Mesendoderm (in vitro differentiated cells): Measurements from ENCODE around the gene SMG5.

Source experiments
- DNase-seq: peaks from one replicate; pipeline ENCODE4 v3.0.0; 2013
- H2AK5ac ChIP-seq: 2 replicates; pipeline ENCODE4 v1.6.1; 2013; ENCODE audit warnings: low read length, inconsistent platforms
- H2BK120ac ChIP-seq: 2 replicates; pipeline ENCODE4 v1.6.1; 2013; ENCODE audit warnings: low read depth, mild to moderate bottlenecking, low read length, moderate library complexity, mixed read lengths
- H2BK15ac ChIP-seq: replicated peaks from 2 replicates; pipeline ENCODE4 v1.6.1; 2013; ENCODE audit warnings: low read depth, mild to moderate bottlenecking, moderate library complexity
- H2BK5ac ChIP-seq: 2 replicates; pipeline ENCODE4 v1.6.1; 2013; ENCODE audit warnings: low read length, inconsistent platforms
- H3K18ac ChIP-seq: 2 replicates; pipeline ENCODE4 v1.6.1; 2013; ENCODE audit warnings: mild to moderate bottlenecking, low read length, mixed read lengths
- H3K23ac ChIP-seq: one replicate; pipeline ENCODE4 v1.6.1; 2013; ENCODE audit warnings: low read length
- H3K27ac ChIP-seq: 2 replicates; pipeline ENCODE4 v1.5.1; 2013; ENCODE audit warnings: low read depth, mild to moderate bottlenecking, inconsistent platforms, low read length, moderate library complexity
- H3K27me3 ChIP-seq: 2 replicates; pipeline ENCODE4 v1.6.1; 2013; ENCODE audit warnings: low read length, control low read depth, mild to moderate bottlenecking, inconsistent platforms; ENCODE audit not compliant: insufficient read depth, poor library complexity
- H3K36me3 ChIP-seq: 2 replicates; pipeline ENCODE4 v1.6.1; 2013; ENCODE audit warnings: low read length, inconsistent platforms; ENCODE audit not compliant: control insufficient read depth, insufficient read depth
- H3K4ac ChIP-seq: one replicate; pipeline ENCODE4 v1.6.1; 2013; ENCODE audit warnings: low read depth, mild to moderate bottlenecking, low read length, moderate library complexity
- H3K4me1 ChIP-seq: 2 replicates; pipeline ENCODE4 v1.6.1; 2013; ENCODE audit warnings: low read depth, low read length, inconsistent platforms; ENCODE audit not compliant: control insufficient read depth
- H3K4me2 ChIP-seq: 2 replicates; pipeline ENCODE4 v1.6.1; 2013; ENCODE audit warnings: low read length
- H3K4me3 ChIP-seq: 2 replicates; pipeline ENCODE4 v1.5.1; 2013; ENCODE audit warnings: mild to moderate bottlenecking, low read length
- H3K56ac ChIP-seq: one replicate; pipeline ENCODE4 v1.6.1; 2013; ENCODE audit warnings: low read length
- H3K79me1 ChIP-seq: 2 replicates; pipeline ENCODE4 v1.6.1; 2013; ENCODE audit warnings: low read length, inconsistent platforms
- H3K79me2 ChIP-seq: 2 replicates; pipeline ENCODE4 v1.6.1; 2013; ENCODE audit warnings: mild to moderate bottlenecking, low read length; ENCODE audit not compliant: control insufficient read depth, insufficient read depth
- H3K9ac ChIP-seq: 2 replicates; pipeline ENCODE4 v1.6.1; 2013; ENCODE audit warnings: low read length, inconsistent platforms
- H4K5ac ChIP-seq: one replicate; pipeline ENCODE4 v1.6.1; 2013; ENCODE audit warnings: low read length
- H4K8ac ChIP-seq: one replicate; pipeline ENCODE4 v1.6.1; 2013; ENCODE audit warnings: low read depth, mild to moderate bottlenecking, control low read depth, low read length, moderate library complexity
- WGBS: extraction: QIAGEN DNeasy Blood & Tissue Kit; methylation state at CpG from one replicate; pipeline ENCODE4 v1.1.7; 2013; ENCODE audit warnings: low lambda C conversion rate, missing lambda C conversion rate; ENCODE audit not compliant: insufficient coverage; ENCODE audit errors: extremely low coverage; 5-methylcytosine and 5-hydroxymethylcytosine counted together

Gene SMG5

DNA sequence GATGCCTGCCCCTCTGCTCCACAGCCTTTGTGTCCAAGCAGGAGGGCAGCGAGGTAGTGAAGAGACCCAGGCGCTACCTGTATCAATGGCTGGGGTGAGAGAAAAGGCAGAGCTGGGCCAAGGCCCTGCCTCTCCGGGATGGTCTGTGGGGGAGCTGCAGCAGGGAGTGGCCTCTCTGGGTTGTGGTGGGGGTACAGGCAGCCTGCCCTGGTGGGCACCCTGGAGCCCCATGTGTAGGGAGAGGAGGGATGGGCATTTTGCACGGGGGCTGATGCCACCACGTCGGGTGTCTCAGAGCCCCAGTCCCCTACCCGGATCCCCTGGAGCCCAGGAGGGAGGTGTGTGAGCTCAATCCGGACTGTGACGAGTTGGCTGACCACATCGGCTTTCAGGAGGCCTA lies 39.9 kb downstream of the SMG5 start:
- Histone ChIP-seq H2BK15ac (no peak overlapping the region), H3K79me2 (no peaks in the 10 kb centered on the region), H3K9ac (no peak overlapping the region), H3K79me1 (no peaks in the 10 kb centered on the region), H3K4me2 (no peak overlapping the region), H3K36me3 (peaks cover 3% of the 10 kb centered on the region), H4K5ac (no peak overlapping the region), H3K56ac (no peak overlapping the region), H4K8ac (no peak overlapping the region), H3K4me3 (no peak overlapping the region), H2AK5ac (no peak overlapping the region), H3K27me3 (no peaks in the 10 kb centered on the region), H3K23ac (no peak overlapping the region), H3K27ac (no peak overlapping the region), H2BK5ac (no peak overlapping the region), H3K4ac (no peak overlapping the region), H3K18ac (no peak overlapping the region), H3K4me1 (no peaks in the 10 kb centered on the region), H2BK120ac (no peak overlapping the region)
- WGBS, result no CpG with 5 or more reads among the region's 10 CpGs
- DNase-seq, result no peak

DNA sequence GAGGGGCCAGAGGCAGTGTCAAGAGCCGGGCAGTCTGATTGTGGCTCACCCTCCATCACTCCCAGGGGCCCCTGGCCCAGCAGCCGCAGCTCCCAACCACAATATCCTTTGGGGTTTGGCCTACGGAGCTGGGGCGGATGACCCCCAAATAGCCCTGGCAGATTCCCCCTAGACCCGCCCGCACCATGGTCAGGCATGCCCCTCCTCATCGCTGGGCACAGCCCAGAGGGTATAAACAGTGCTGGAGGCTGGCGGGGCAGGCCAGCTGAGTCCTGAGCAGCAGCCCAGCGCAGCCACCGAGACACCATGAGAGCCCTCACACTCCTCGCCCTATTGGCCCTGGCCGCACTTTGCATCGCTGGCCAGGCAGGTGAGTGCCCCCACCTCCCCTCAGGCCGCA lies 40.7 kb downstream of the SMG5 start, which contains the start of gene BGLAP:
Gene BGLAP, plus strand, starts transcription at position 259 of the 400 bp plus-strand sequence. Its CDS starts 48 bp downstream, at position 307.
- H3K4ac ChIP-seq, result no peak within 1 kb of the TSS
- H2BK120ac ChIP-seq, result no peak within 1 kb of the TSS
- H2AK5ac ChIP-seq, result no peak within 1 kb of the TSS
- H3K79me2 ChIP-seq, result no peaks in the 10 kb centered on the region
- peak within 1 kb of the TSS; percentile 42 for H3K56ac ChIP-seq
- H3K79me1 ChIP-seq, result no peaks in the 10 kb centered on the region
- no peaks in the 10 kb centered on the region for H3K4me1 ChIP-seq
- H4K5ac ChIP-seq, result no peak within 1 kb of the TSS
- no peak within 1 kb of the TSS for H3K4me3 ChIP-seq
- H3K18ac ChIP-seq, result no peak within 1 kb of the TSS
- no peak for DNase-seq
- H3K9ac ChIP-seq, result no peak within 1 kb of the TSS
- no peaks in the 10 kb centered on the region for H3K27me3 ChIP-seq
- H2BK15ac ChIP-seq, result no peak within 1 kb of the TSS
- no peak within 1 kb of the TSS for H3K27ac ChIP-seq
- H3K36me3 ChIP-seq, result peaks cover 3% of the 10 kb centered on the region
- H3K4me2 ChIP-seq, result no peak within 1 kb of the TSS
- no peak within 1 kb of the TSS for H4K8ac ChIP-seq
- no peak within 1 kb of the TSS for H3K23ac ChIP-seq
- no peak within 1 kb of the TSS for H2BK5ac ChIP-seq
- no CpG with 5 or more reads among the region's 14 CpGs for WGBS

DNA sequence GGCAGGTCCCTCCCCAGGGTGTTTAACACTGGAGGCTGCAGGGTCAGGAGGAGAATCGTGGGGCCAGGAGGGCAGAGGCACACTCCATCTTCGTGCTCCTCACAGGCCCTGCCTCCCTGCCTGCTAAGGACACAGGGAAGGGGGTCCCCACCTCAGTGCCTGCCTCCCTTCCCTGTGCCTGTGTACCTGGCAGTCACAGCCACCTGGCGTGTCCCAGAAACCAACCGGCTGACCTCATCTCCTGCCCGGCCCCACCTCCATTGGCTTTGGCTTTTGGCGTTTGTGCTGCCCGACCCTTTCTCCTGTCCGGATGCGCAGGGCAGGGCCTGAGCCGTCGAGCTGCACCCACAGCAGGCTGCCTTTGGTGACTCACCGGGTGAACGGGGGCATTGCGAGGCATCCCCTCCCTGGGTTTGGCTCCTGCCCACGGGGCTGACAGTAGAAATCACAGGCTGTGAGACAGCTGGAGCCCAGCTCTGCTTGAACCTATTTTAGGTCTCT lies 41.3 kb downstream of the SMG5 start:
- Histone ChIP-seq H3K27ac (no peak overlapping the region), H2AK5ac (no peak overlapping the region), H3K18ac (no peak overlapping the region), H3K79me1 (no peaks in the 10 kb centered on the region), H2BK120ac (no peak overlapping the region), H3K79me2 (no peaks in the 10 kb centered on the region), H4K8ac (no peak overlapping the region), H3K4me3 (no peak overlapping the region), H3K36me3 (peaks cover 5% of the 10 kb centered on the region), H3K4ac (no peak overlapping the region), H2BK5ac (no peak overlapping the region), H4K5ac (no peak overlapping the region), H3K4me1 (no peaks in the 10 kb centered on the region), H2BK15ac (no peak overlapping the region), H3K56ac (peak overlapping the region; percentile 42), H3K23ac (no peak overlapping the region), H3K4me2 (no peak overlapping the region), H3K9ac (no peak overlapping the region), H3K27me3 (no peaks in the 10 kb centered on the region)
- no CpG with 5 or more reads among the region's 15 CpGs for WGBS
- no peak for DNase-seq

DNA sequence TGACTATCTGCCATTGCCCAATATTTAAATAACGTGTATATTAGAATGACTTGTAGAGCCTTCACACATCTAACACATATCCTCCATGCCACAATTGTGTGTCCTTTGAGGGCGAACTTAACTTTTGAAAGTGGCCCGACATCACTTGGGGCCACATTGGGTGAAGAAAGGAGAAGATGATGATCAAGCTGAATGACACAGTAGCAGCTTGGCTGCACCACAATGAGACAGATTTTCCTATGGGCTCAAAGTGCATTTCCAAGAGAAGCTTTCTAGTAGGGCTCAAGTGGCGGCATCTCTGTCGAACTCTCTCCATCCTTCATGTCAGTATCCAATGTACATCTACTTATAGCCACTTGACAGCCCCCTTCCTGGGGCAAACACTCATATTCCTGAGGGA lies 44.4 kb downstream of the SMG5 start:
- no peak overlapping the region for H3K9ac ChIP-seq
- no peak overlapping the region for H4K5ac ChIP-seq
- H2BK15ac ChIP-seq, result no peak overlapping the region
- H4K8ac ChIP-seq, result no peak overlapping the region
- no peak overlapping the region for H2BK120ac ChIP-seq
- H3K79me1 ChIP-seq, result no peaks in the 10 kb centered on the region
- H2BK5ac ChIP-seq, result no peak overlapping the region
- no peak overlapping the region for H3K56ac ChIP-seq
- H3K27me3 ChIP-seq, result no peaks in the 10 kb centered on the region
- H3K23ac ChIP-seq, result no peak overlapping the region
- no peak overlapping the region for H3K18ac ChIP-seq
- no peak overlapping the region for H3K4me3 ChIP-seq
- DNase-seq, result no peak
- H3K4me2 ChIP-seq, result no peak overlapping the region
- no peaks in the 10 kb centered on the region for H3K4me1 ChIP-seq
- H2AK5ac ChIP-seq, result no peak overlapping the region
- no peak overlapping the region for H3K4ac ChIP-seq
- H3K36me3 ChIP-seq, result peaks cover 6% of the 10 kb centered on the region
- no peak overlapping the region for H3K27ac ChIP-seq
- H3K79me2 ChIP-seq, result no peaks in the 10 kb centered on the region
- no CpG with 5 or more reads among the region's 5 CpGs for WGBS

DNA sequence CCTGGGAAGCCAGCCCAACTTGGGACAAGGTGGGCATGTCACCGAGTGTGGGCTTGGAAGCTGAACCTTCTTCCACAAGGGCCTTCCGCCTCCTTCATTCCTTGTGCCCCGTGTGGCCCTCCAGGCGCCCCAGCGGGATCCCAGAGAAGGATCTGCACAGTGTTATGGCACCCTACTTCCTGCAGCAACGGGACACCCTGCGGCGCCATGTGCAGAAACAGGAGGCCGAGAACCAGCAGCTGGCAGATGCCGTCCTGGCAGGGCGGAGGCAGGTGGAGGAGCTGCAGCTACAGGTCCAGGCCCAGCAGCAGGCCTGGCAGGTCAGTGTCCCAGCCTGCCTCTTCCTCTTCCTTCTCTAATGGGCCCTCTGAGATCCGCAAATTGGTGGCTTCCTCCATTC lies 46.5 kb downstream of the SMG5 start:
- Histone ChIP-seq H3K79me1 (no peaks in the 10 kb centered on the region), H3K56ac (no peak overlapping the region), H3K18ac (no peak overlapping the region), H3K36me3 (peaks cover 6% of the 10 kb centered on the region), H3K27me3 (no peaks in the 10 kb centered on the region), H2BK120ac (no peak overlapping the region), H3K27ac (no peak overlapping the region), H3K79me2 (no peaks in the 10 kb centered on the region), H2BK15ac (no peak overlapping the region), H3K9ac (no peak overlapping the region), H3K4ac (no peak overlapping the region), H2BK5ac (no peak overlapping the region), H2AK5ac (no peak overlapping the region), H3K4me1 (no peaks in the 10 kb centered on the region), H4K5ac (no peak overlapping the region), H3K4me2 (no peak overlapping the region), H4K8ac (no peak overlapping the region), H3K4me3 (no peak overlapping the region), H3K23ac (no peak overlapping the region)
- no peak for DNase-seq
- no CpG with 5 or more reads among the region's 12 CpGs for WGBS

DNA sequence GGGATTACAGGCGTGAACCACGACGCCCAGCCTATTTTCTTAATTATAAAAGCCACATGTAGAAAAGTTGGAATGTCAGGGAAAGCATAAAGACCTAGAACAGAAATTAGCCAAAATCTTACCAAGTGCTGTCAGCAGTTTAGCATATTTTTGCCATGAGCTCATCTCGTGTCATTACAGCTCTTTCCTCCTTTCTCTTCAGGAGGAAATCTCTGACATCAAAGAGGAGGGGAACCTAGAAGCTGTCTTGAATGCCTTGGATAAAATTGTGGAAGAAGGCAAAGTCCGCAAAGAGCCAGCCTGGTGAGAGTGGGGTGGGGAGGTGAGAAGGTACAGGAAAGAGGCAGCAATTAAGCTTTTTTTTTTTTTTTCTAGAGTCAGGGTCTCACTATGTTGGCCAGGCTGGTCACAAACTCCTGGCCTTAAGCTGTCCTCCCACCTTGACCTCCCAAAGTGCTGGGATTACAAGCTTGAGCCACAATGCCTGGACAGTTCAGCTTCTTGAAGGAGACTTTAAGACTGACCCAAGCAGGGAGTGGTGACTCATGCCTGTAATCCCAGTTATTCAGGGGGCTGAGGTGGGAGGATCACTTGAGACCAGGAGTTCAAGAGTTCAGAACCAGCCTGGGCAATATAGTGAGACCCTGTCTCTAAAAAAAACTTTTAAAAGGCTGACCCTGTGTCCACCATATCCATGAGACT lies 49.0 kb downstream of the SMG5 start:
- Histone ChIP-seq H2BK15ac (no peak overlapping the region), H2BK120ac (no peak overlapping the region), H3K23ac (no peak overlapping the region), H3K18ac (no peak overlapping the region), H3K36me3 (peaks cover 6% of the 10 kb centered on the region), H3K4me3 (no peak overlapping the region), H3K4me1 (no peaks in the 10 kb centered on the region), H4K5ac (no peak overlapping the region), H2AK5ac (no peak overlapping the region), H3K4me2 (no peak overlapping the region), H3K27me3 (no peaks in the 10 kb centered on the region), H2BK5ac (no peak overlapping the region), H3K4ac (no peak overlapping the region), H3K79me2 (no peaks in the 10 kb centered on the region), H4K8ac (no peak overlapping the region), H3K27ac (no peak overlapping the region), H3K9ac (no peak overlapping the region), H3K79me1 (no peaks in the 10 kb centered on the region), H3K56ac (no peak overlapping the region)
- DNase-seq, result peak; percentile 79
- WGBS, result no CpG with 5 or more reads among the region's 5 CpGs
